HG02943 (cell line): ENCODE data around the gene STAT5A.
"Not testable (repeated sequence)": the region's sequence is repeated elsewhere in the genome, so short reads cannot be mapped to it uniquely, and the experiment has no call there.

Experiments
- ATAC-seq: cut with Tn5 transposase; IDR thresholded peaks from one replicate; pipeline ENCODE4 v1.9.1; 2021; ENCODE audit warnings: mild to moderate bottlenecking, low read depth, moderate library complexity; ENCODE audit not compliant: unreplicated experiment

Gene STAT5A

DNA sequence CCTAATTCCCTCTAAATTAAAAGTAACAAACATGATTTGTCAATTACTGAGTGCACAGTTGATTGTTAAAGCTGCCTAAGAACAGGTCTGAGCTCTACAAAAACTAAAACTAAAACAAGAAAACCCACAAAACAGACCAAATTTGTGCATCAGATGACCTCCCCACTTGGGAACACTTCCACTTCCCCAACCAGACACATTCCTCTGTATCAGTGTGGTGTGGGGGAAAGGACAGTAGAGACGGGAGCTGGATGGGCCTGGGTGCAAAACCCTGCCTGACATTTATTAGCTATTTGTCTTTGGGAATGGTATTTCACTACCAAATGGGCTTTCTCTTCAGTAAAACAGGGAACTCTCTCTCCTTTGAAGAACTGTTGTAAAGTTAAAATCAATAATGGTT lies 70.1 kb downstream of the STAT5A start:
- ATAC-seq = no peak

DNA sequence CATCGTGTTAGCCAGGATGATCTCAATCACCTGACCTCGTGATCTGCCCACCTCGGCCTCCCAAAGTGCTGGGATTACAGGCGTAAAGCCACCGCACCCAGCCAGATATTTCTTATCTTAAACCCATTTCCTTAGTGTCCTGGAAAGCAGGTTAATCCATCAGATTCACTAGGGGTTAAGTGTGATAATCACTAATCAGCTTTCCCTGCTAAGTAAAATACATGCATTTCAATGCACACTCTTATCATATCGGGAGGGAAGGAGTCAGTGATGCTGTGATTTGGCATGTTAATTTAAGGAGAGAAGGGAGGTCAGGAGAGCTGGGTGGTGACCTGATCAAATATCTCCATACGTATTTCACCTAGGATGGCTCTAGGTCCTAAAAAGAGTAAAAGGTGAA lies 70.8 kb downstream of the STAT5A start:
- ATAC-seq = no peak

DNA sequence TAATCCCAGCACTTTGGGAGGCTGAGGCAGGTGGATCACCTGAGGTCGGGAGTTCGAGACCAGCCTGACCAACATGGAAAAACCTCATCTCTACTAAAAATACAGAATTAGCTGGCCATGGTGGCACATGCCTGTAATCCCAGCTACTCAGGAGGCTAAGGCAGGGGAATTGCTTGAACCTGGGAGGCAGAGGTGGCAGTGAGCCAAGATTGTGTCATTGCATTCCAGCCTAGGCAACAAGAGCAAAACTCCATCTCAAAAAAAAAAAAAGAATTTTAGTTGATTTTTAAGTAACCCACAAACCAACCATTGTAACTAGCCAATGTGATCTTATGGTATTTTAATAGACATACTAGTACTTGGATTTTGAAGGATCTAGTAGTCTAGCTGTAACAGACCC lies 72.1 kb downstream of the STAT5A start:
- not testable (repeated sequence) for ATAC-seq
